Measurements from ENCODE around the gene FOXB2.
"Not testable (repeated sequence)": the region's sequence is repeated elsewhere in the genome, so short reads cannot be mapped to it uniquely, and the experiment has no call there.

The FOXB2 gene

DNA sequence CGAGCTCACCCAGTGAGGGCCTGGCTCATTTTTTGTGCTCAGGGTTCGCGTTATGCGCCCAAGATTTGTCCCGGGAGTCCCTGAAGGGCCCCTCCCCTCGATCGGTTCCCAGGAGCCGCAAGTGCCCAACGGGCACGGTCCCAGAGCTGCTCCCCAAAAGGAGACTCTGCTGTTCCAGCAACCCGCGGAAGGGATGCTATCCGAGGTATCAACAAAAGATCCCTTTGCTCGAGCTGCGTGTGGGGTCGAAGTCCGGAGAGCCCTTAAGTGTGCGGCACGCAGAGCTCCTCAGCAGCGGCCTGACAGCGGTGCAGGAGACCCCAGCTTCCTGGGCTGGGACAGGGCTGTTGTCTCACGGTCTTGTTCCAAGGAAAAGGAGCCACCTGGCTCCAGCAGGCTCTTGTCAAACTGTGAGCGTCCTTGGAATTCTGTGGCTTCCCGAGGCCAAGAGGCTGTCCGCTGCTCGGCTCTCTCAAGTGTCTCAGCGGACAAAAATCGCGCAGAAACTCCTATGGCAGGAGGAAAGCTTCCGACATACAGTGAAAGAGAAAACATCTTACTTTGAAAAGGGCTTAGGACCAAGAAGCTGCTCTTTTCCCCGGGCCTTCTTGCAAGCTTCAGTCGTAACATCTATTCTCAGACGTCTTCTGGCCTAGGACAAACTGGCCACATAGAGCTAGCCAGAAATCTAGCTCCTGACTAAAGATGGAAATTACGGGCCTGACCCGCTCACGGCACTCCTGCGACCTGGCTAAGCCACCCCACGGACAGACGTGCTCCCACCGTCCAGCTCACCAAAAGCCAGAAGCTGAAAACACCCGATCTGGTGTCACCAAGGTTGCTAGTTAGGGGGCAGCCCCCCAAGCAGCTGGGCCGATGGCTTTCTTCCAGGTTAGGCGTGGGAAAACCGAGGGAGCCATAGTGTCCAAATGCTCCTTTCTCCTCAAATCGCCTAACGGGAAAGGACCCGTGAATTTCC is 2.6 kb upstream of the FOXB2 start:
- no peak for DNase-seq

DNA sequence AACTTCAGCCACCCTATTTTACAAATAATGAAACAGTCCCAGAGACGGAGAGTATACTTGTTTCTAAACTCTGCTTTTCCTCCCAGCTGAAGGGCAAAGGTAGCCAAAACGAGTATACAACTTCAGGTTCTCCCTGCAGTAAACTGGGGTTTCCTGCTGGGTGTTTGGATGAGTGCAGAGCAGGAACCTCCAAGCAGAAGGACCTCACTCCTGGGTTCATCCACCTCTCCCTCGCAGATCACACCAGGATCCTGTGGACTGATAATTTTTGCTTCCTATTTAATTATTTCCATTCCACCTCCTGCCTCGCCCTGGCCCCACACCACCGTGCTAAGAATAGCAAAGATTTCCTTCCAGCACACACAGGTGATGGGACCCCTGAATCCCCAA is 2.0 kb upstream of the FOXB2 start:
- no peak for DNase-seq

DNA sequence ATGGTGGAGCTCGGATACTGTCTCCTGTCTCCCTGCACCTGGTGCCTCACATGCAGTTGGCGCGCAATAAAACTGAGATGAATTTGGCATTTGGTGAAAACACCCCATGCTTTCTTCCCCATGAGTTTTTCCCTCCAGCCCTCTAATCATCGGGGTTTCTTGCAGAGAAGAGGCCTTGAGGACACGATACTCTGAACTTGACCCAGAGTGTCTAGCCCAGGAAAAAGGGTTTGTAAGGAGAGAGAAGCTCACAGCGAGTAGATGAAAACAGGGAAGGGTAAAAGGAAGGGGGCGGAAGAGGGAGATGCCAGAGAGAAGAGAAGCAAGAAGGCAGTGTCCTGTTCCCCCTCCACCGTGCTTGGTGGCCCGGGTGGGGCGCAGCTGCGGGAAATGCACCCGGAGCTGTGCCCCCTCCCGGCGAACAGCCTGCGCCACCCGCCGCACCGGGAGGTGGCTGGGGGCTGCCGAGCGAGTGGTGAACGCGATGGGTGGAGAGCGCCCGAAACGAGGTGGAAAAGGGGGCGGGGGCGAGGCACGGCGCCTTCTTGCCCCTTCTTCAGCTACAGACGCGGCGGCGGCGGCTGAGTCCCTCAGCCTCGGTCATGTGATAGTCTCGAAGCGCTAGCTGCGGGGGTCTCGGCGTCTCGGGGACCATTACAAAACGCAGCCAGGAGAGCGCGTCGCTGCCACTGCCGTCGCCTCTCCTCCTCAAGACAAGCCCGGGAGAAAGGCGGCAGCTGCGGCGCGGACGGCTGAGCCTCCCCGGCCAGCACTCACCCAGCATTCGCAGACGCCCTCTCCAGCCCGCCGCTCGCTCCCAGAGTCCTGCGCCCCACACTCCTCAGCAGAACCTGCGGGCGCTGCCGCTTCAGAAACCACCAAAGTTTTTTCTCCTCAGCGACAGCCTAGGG is 1.1 kb upstream of the FOXB2 start:
- DNase-seq, result no peak

DNA sequence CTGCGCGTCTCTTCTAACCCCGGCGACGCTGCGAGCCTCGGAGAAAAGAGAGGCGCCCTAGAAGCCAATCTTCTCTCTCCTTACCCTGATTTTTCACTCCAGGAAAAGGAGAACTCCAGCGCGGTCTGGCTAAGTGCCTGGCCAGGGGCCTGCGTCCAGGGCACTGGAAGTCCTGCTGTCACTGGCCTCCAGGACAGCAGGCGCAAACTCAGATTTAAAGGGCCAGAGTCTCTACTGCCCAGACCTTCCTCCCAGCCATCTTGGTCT is 553 bp upstream of the FOXB2 start:
- no peak for DNase-seq

DNA sequence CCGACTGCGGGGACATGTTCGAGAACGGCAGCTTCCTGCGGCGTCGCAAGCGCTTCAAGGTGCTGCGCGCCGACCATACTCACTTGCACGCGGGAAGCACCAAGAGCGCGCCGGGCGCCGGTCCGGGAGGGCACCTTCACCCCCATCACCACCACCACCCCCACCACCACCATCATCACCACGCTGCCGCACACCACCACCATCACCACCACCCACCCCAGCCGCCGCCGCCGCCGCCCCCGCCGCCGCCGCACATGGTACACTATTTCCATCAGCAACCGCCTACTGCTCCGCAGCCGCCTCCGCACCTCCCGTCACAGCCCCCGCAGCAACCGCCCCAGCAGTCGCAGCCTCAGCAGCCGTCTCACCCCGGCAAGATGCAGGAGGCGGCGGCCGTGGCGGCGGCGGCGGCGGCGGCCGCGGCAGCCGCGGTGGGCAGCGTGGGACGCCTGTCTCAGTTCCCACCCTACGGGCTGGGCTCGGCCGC is 514 bp downstream of the FOXB2 start:
- DNase-seq, result no peak

DNA sequence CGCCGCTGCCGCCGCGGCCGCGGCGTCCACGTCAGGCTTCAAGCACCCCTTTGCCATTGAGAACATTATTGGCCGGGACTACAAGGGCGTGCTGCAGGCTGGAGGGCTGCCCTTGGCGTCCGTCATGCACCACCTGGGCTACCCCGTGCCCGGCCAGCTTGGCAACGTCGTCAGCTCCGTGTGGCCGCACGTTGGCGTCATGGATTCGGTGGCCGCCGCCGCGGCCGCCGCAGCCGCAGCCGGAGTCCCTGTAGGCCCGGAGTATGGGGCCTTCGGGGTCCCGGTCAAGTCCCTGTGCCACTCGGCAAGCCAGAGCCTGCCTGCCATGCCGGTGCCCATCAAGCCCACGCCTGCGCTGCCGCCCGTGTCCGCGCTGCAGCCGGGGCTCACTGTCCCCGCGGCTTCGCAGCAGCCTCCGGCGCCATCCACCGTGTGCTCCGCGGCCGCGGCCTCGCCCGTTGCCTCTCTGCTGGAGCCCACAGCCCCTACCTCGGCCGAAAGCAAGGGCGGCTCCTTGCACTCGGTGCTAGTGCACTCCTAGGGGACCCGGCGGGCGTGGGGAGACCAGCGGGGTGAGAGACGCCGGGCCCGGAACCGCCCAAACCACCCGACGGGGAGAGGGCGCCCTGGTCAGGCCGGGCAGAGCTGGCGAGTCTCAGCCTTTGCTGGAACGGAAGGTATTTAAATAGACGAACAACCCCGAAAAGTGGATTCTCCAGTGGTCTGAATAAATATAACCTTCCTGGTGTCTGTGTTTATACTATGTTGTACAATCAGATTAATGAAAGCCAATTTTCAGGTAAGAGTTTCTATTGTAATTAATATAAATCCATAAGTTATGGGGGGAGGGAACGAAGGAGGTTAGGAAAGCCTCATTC is 1.2 kb downstream of the FOXB2 start:
- DNase-seq, result no peak

DNA sequence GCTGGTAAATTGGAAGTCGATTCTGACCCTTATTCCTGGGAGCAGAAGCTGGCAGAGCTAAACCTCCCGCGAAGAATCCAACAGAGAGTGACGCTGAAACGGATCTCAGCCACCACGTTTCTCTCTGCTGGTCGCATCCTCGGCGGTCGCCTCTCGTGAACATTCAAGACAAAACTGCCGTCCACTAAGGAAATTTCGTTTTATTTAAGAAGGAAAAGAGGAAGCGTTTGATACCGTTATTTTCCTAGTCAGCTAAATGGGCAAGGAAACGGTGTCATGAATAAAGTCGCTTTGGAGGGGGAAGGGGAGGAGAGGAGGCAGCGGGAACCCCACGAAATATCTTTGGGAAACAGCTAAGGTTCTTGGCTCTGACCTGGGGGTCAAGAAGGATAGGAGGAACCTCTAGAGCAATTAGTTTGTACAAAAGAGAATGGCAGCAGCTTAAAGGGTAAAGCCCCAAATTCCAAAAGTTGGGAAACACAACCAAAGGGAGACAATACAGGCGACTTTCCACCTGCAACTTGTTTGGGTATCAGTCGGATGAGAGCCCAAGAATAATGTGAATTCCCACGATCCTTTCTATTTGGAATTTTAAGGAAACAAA is 1.9 kb downstream of the FOXB2 start:
- no peak for DNase-seq

DNA sequence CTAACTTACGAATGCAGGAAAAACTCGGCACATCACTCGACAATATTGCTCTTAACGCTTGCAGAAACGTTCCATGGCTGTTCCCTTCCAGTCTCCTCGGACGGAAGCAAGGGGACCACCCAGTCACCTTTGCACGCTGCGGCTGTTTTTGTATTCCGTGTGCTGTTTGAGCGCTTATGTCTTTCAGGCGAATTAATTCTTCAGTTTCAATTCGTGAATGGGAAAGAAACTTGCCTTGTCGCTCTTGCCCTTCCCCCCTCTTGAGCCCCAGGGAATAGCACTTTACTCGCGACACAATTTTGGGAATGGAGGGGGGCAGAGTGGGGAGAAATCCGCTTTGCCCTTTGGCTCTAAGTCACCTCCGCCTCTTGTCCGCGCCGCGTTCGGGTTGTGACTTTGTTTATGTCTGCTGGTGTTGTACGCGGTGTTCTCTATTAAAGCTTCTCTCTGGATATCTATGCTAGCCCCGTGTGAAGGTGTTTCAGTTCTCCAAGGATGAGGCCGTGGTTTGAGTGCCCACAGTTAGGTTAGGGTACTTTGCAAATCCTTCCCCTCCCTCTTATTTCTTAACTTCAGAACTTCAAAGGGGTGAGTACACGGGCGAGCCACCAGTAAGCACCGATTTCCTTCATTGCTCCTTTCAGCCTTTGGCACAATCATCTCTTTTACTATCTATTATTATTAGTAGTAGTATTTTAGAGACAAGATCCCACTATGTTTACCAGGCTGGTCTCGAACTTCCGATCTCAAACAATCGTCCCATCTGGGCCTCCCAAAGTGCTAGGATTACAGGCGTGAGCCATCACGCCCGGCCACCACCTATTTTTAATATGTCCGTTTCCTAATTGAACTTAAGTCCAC is 2.7 kb downstream of the FOXB2 start:
- DNase-seq, result no peak

DNA sequence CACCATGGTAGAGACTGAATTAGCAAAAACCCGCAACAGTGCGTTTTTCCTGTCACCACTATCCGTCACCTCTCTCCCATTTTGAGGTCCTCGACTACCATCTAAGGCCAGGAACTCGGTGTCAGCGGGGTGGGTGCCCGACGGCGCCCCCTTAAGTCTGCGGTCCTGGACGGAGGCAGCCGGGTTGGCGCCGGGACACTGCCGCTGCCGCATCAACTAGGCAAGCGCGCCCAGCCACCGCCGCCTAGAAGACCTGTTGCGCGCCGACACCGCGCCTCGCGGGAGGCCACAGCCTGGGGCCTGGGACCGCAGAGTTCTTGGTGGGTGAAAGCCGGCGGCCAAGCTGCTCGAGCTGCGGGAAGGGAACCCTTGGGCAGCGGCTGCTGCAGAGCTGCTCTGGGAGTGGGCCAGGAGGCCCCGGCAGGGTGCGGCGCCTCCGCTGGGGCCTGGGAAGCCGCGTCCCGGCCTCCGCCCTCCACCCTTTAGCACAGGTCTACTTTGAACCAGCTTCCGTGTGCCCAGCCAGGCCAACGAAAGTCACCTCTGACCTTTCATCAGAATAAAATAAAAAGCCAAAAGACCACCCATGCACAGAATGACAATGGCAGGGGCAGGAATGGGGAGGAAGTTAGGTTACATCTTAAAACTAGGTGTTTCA is 3.5 kb downstream of the FOXB2 start:
- peak in 1 of 2 donors; percentile 30 for DNase-seq

DNA sequence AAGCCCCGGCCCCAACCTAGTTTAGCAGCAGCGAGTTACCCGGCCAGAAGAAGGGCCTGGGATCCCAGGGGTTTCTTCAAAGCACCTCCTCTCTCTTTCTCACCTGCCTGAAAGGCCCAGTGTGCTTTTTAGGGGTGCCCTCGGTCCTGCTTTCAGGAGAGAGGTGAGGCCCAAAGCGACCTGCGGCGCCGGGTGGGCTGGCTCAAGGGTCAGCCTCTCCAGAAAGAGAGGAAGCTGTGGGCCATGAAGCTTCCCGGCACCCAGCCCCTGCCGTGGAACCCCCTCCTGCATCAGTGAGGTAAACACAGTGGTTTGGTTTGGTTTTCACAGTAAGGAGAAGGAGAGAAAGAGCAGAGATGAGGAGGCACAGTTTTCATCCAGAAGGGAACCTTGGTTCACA is 4.3 kb downstream of the FOXB2 start:
- no peak for DNase-seq

DNA sequence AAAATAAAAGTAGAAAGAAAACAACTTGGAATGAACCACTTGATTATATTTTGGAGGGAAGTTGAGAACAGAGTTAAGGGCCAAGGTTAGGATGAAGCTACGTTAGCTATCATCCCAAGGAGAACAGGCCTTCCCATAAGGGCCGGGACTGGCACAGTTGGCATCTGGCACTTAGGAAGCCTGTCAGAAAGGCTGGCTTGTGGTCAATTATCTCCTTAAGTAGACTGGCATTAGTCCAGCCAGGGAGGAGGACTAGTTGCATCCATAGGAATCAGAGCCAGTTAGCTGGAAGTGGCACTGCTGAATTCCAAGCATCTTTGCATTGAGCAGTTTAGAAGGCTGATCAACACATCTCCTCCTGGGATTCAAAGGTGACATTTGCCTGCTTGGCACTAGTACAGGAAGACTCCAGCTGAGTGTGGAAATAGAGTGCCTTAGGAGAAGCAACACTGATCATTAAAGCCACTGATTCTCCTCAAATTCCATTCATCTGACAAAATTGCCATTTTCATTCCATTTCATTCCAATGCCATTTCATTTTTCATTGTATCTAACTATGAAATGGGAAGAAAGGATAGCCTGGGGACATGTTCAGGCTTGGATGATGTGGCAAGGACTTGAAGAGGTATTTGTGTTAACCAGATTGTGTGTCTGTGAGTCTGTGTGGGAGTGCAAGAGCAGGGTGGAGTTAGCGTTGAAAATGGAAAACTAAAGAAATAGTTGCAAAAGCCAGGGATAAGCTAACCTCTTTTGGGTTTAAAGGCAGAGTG is 5.5 kb downstream of the FOXB2 start:
- DNase-seq, result no peak

DNA sequence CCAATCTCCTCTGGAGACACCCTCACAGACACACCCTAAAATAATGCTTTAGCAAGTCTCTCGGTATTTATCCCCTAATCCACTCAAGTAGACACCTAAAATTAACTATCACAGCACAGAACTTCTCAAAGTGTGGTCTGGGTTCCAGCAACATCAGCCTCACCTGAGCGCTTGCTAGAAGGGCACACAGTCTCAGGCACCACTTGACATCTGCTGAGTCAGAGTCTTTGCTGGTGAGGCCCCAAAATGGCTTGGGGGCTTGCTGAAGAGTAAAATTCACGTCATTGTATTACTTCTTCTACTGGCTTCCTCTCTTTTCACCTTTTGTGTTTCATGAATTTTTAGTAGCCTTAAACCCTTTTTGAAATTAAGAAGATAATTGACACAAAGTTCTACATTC is 9.0 kb downstream of the FOXB2 start:
- no peak for DNase-seq

DNA sequence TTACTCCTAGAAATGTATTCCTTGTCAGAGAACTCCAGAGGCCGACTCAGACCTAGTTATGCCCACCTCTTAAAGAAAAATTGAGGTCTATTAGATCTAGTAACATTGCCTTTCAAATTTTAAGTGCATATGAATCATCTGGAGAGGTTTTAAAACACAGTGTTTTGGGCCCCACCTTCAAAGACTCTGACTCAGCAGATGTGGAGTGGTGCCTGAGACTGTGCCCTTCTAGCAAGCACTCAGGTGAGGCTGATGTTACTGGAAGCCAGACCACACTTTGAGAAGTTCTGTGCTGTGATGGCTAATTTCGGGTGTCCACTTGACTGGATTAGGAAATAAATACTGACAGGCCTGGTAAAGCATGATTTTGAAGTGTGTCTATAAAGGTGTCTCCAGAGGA is 10.6 kb downstream of the FOXB2 start:
- DNase-seq, result no peak

DNA sequence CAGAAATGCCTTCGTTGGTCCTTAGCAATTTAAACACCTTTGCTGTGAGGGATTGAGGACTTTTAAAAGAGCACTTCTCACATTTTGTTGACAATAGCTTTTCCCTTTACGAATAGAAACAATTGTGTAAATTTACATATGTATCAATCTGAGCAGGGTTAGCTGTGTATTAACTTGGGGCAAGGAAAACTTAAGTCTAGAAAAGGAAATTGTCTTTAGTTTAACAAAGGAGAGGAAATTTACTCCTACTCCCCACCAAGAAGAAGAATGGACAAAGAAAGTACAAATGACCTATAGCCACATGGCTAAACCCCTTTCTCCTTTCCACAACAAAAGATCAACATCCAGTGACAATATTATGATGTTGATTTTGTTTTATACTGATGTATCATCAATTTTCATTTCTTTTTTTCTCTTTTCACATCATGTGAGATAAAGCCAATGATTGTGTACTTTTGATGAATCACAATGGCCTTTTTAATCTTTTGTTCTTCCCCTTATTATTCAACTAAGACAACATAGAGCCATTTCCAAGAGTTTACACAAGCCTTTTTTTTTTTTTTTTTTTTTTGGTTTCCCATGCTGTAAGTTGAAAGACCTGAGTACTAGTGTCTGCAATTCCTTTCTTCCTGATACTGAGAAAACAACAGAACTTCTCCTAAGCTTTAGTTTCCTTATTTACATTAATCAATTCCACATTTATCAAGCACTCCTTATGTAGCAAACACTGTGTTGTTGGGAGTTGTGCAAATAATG is 19.0 kb downstream of the FOXB2 start:
- no peak for DNase-seq

DNA sequence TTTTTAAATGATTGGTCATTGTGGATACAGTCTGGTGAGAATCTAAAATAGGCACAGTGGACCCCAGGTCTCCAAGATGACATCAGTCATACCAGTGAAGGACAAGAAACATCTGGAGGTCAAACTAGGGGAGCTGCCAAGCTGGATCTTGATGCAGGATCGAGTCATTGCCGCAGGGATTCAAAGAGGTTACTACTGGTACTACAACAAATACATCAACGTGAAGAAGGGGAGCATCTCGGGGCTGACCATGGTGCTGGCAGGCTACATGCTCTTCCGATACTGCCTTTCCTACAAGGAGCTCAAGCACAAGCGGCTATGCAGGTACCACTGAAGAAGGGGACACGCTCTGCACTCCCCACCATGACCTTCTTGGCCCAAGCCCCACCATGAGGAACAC is 20.9 kb downstream of the FOXB2 start:
- DNase-seq, result no peak

DNA sequence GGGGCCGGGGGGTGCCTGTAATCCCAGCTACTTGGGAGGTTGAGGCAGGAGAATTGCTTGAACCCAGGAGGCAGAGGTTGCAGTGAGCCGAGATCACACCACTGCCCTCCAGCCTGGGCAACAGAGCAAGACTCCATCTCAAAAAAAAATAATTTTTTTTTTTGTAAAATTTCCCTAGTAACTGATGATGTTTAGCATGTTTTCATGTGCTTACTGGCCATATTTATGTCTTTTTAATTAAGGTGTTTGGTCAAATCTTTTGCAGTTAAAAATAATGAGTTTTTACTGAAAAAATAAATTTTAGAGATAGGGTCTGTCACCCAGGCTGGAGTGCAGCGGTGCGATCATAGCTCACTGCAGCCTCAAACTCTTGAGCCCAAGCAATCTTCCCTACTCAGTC is 24.3 kb downstream of the FOXB2 start:
- not testable (repeated sequence) for DNase-seq

DNA sequence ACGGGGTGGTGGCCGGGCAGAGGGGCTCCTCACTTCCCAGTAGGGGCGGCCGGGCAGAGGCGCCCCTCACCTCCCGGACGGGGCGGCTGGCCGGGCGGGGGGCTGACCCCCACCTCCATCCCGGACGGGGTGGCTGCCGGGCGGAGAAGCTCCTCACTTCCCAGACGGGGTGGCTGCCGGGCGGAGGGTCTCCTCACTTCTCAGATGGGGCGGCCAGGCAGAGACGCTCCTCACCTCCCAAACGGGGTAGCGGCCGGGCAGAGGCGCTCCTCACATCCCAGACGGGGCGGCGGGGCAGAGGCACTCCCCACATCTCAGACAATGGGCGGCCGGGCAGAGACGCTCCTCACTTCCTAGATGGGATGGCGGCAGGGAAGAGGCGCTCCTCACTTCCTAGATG is 41.2 kb downstream of the FOXB2 start:
- not testable (repeated sequence) for DNase-seq

DNA sequence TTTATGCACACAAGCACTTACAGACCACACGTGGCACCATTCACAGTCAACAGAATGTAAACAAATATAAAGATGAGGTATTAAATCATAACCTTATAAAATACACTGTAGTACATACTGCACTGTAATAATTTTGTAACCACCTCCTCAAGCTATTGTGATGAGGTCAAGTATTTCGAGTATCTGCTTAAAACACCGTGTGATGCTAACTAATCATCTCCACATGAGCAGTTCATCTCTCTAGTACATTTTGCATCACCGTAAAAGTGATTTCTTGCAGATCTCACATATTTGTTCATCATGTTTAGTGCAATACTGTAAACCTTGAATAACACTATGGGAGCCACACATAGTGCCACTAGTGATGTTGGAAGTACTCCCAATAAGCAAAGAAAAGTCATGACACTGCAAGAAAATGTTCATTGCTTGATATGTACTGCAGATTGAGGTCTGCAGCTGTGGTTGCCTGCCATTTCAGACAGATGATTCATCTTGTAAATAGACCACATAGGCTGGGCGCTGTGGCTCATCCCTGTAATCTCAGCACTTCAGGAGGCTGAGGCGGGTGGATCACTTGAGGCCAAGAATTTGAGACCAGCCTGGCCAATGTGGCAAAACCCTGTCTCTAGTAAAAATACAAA is 44.3 kb downstream of the FOXB2 start:
- no peak for DNase-seq

DNA sequence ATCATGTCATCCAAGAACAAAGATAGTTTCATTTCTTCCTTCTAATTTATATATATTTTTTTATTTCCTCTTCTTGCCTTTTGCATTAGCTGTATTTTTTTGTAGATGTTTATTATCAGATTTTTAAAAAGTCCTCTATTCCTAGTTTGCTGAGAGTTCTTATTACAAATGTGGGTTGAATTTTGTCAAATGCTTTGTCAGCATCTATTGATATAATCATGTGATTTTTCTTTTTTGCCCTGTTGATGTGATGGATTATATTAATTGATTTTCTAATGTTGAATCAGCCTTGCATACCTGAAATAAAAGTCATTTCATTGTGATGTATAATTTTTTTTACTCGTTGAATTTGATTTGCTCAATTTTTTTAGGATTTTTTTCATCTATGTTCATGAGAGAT is 46.9 kb downstream of the FOXB2 start:
- no peak for DNase-seq

Data from stimulated activated CD4-positive, alpha-beta T cell treated with anti-CD3 and anti-CD28 coated beads, Interleukin-2, amount 100 ng/mL, for 24 hours (primary cell).